Thyroid gland (tissue), 4 donors: Measurements from ENCODE around the gene SCARF1.

Experiments used
- CTCF ChIP-seq, 6 experiments: fragments of 200-600 bp in 3 of 6; fragments of 450-650 bp in 3 of 6; sonication (generic) in 3 of 6; IDR thresholded peaks; one replicate each; pipeline ENCODE4 v1.5.1; 2016 to 2019; ENCODE audit warnings: antibody characterized with exemption in 6 of 6, mild to moderate bottlenecking in 2 of 6, inconsistent platforms in 1 of 6, moderate library complexity in 1 of 6
- POLR2A ChIP-seq, 2 donors: fragments of 450-650 bp; IDR thresholded peaks; one replicate each; pipeline ENCODE4 v1.6.1; 2017; ENCODE audit warnings: antibody characterized with exemption in 2 of 2, mild to moderate bottlenecking in 2 of 2, moderate library complexity in 1 of 2

GRCh38 chr17:1658100-1658499, 12.6 kb upstream of the SCARF1 start:
- TF ChIP-seq CTCF (IDR thresholded peaks at IDR 0.05), result no peak
- no peak for TF ChIP-seq POLR2A (IDR thresholded peaks at IDR 0.05)
